ENCODE data around the gene PYDC1.
"Not testable (repeated sequence)": the region's sequence is repeated elsewhere in the genome, so short reads cannot be mapped to it uniquely, and the experiment has no call there.

Gene PYDC1

DNA sequence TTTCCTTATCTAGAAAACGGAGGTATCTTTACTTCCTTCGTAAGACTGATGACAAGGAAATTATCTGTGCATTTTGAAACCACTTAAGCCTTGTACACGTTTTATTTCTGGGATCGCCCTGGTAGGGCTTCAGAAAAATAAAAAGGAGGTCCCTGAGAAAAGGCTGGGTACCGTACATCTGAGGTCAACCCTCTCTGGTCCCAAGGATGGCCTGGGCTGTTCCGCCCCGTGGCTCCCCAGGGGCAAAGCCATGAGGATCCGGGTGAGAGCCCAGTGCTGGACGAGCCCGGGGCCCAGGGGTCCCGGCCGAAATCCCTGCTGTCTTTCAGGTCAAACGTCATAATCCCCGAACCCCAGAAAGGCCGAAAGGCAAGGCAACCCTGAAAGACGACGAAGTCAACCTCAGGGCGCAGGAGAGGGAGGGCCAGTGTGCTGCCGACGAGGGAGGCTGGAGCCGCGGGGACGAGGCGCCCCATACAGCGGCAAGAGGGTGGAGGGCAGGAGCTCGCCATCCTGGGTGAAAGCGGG is 37.7 kb downstream of the PYDC1 start:
- no peak for DNase-seq (ENCODE audit: low read depth)

DNA sequence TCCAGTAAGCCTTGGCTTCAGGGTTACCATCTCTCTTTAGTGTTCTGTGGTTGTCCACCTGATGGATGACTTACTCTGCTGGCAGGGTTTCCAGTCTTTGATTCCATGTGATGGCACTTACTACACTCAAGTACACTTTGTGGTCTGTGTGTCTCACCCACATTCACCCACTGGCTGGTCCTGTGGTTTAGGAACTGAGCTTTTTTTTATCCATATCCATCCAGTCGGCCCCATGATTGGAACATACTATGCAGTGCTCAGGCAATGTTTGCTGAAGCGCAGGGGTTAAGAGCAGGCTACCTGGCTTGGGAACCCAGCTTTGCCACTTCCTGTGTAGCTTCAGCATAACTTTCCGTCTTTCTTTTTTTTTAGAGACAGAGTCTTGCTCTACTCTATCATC is 39.8 kb downstream of the PYDC1 start:
- DNase-seq (ENCODE audit: low read depth), result no peak

DNA sequence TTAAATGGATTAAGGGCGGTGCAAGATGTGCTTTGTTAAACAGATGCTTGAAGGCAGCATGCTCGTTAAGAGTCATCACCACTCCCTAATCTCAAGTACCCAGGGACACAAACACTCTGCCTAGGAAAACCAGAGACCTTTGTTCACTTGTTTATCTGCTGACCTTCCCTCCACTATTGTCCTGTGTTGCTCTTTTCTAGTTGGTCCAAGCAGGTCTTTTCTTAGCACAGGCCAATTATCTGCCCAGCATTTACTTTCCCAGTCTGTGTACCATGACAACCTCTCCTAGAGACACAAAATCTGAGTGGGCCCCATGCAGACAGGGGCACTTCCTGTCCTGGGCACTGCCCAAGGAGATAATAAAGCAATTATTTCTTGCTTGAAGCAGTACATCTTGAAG is 46.9 kb downstream of the PYDC1 start:
- DNase-seq (ENCODE audit: low read depth), result not testable (repeated sequence)

DNA sequence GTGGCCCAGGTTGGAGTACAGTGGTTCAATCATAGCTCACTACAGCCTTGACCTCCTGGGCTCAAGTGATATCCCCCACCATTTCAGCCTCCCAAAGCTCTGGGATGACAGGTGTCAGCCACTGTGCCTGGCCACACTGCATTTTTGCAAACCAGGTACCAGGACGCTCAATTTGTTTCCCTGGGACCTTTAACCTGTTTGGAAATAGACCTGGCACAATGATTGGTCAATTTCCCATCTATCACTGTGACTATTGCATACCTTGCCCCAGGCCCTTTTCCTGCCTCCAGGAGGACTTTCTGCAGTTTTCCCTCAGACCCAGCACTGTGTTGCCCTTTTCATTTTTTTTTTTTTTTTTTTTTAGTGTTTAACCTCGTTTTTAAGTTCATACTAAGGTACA is 48.1 kb downstream of the PYDC1 start:
- DNase-seq (ENCODE audit: low read depth), result no peak

DNA sequence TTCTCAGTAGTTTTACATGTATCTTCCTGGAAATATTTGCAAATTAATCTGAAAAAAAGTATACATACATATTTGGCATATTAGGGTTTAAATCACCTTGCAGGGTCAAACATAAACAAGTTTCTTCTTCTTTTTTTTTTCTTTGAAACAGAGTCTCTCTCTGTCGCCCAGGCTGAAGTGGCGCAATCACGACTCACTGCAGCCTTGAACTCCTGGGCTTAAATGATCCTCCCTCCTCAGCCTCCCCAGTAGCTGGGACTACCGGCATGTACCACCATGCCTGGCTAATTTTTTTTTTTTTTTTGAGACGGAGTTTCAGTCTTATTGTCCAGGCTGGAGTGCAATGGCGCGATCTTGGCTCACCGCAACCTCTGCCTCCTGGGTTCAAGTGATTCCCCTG is 49.6 kb downstream of the PYDC1 start:
- DNase-seq (ENCODE audit: low read depth), result no peak

Measured in fibroblast of gingiva (primary cell).